ENCODE data around the gene ROPN1L.

- TF ChIP-seq CTCF (IDR thresholded peaks at IDR 0.05; ENCODE audit: insufficient read depth, low read depth, low read length) (no peak), EZH2 (IDR thresholded peaks at IDR 0.05; ENCODE audit: insufficient read depth, low read length) (no peak)
These were observed 57.4 kb downstream of the ROPN1L start for GRCh38 chr5:10499066-10499465.
